Endodermal cell (in vitro differentiated cells): ENCODE measurements around the gene CXXC5. TPM values are rescaled to one million over a fixed set of nuclear protein-coding genes. Genes with fewer than 3 reads are reported as not detected.
A peak's percentile ranks its signal among the peaks of the same experiment; 100 is the strongest.
"Not testable (repeated sequence)": the region's sequence is repeated elsewhere in the genome, so short reads cannot be mapped to it uniquely, and the experiment has no call there.

Experiments used
- DNase-seq: peaks from one replicate; pipeline ENCODE4 v3.0.0-alpha.2; 2017
- H3K27ac ChIP-seq: 2 replicates; pipeline ENCODE4 v1.5.1; 2013; ENCODE audit warnings: mild to moderate bottlenecking, low read depth, low read length, moderate library complexity
- H3K27me3 ChIP-seq: 2 replicates; pipeline ENCODE4 v1.6.1; 2013; ENCODE audit warnings: mild to moderate bottlenecking, low read length, moderate library complexity; ENCODE audit not compliant: insufficient read depth, control insufficient read depth, poor library complexity, severe bottlenecking
- H3K36me3 ChIP-seq: 2 replicates; pipeline ENCODE4 v1.7.0; 2013; ENCODE audit warnings: mild to moderate bottlenecking, low read length, moderate library complexity; ENCODE audit not compliant: control insufficient read depth, insufficient read depth
- H3K4me1 ChIP-seq: one replicate; pipeline ENCODE4 v1.7.0; 2013; ENCODE audit warnings: low read length; ENCODE audit not compliant: control insufficient read depth, insufficient read depth
- H3K4me3 ChIP-seq: 2 replicates; pipeline ENCODE4 v1.5.1; 2013; ENCODE audit warnings: mild to moderate bottlenecking, low read length, moderate library complexity
- H3K9ac ChIP-seq: 2 replicates; pipeline ENCODE4 v1.6.1; 2013; ENCODE audit warnings: mild to moderate bottlenecking, low read length, moderate library complexity; ENCODE audit not compliant: poor library complexity, severe bottlenecking; ENCODE audit errors: extremely low read depth
- H3K9me3 ChIP-seq: 2 replicates; pipeline ENCODE4 v1.6.1; 2013; ENCODE audit warnings: mild to moderate bottlenecking, low read length, moderate library complexity; ENCODE audit not compliant: control insufficient read depth
- H3K27ac Mint-ChIP-seq: 2 replicates; pipeline ENCODE4 v1.8.0; 2020; ENCODE audit warnings: mixed read lengths
- H3K27me3 Mint-ChIP-seq: 2 replicates; pipeline ENCODE4 v1.8.0; 2021; ENCODE audit warnings: mild to moderate bottlenecking, mixed read lengths; ENCODE audit not compliant: insufficient read depth
- H3K36me3 Mint-ChIP-seq: 2 replicates; pipeline ENCODE4 v1.8.0; 2020; ENCODE audit warnings: low read depth, mixed read lengths
- H3K4me1 Mint-ChIP-seq: 2 replicates; pipeline ENCODE4 v1.8.0; 2020; ENCODE audit warnings: mixed read lengths
- H3K4me3 Mint-ChIP-seq: 2 replicates; pipeline ENCODE4 v1.8.0; 2020; ENCODE audit warnings: mild to moderate bottlenecking, moderate library complexity, mixed read lengths
- H3K9me3 Mint-ChIP-seq: 2 replicates; pipeline ENCODE4 v1.8.0; 2020; ENCODE audit warnings: mild to moderate bottlenecking, mixed read lengths
- CTCF ChIP-seq: fragments of 200-600 bp; sonication (generic); conservative IDR thresholded peaks from 2 replicates; pipeline ENCODE4 v1.5.0; 2021; ENCODE audit warnings: antibody characterized with exemption, mild to moderate bottlenecking
- WGBS, 2 experiments: methylation state at CpG; one replicate each; pipeline versions ENCODE4 v1.1.5 to v1.1.7; 2013; ENCODE audit warnings: missing lambda C conversion rate in 2 of 2, mixed read lengths in 1 of 2; ENCODE audit not compliant: insufficient coverage in 1 of 2, insufficient read length in 1 of 2; 5-methylcytosine and 5-hydroxymethylcytosine counted together
- long read RNA-seq, 4 experiments: library from polyadenylated mRNA in 2 of 4; library from RNA in 1 of 4; library from capped mRNA in 1 of 4; stranded (forward) in 3 of 4; unstranded in 1 of 4; transcript quantifications; one replicate each; pipeline ENCODE4 v2.0.0, GENCODE V29; 2020 to 2021; ENCODE audit warnings: inconsistent platforms in 1 of 4
- polyA plus RNA-seq, 2 experiments: library from polyadenylated mRNA; stranded (reverse); fragments of 50-300 nt; gene quantifications; one replicate each; pipeline ENCODE4 v1.2.3, GENCODE V29; 2013
- total RNA-seq, 2 donors: library from RNA; stranded (reverse); fragmentation: NEBNext Ultra II Directional in 1 of 2; extraction: Animal tissue kit (Norgen Biotek cat#: 25700) in 1 of 2; gene quantifications; 2 replicates in 1 of 2; 3 replicates in 1 of 2; pipeline ENCODE4 v1.2.1, GENCODE V29; 2021

Gene CXXC5
- 10 to 100 TPM; 50.5 to 67.9 TPM for total RNA-seq
- polyA plus RNA-seq (2013, experiment 1 of 2): 107 TPM
- 113 TPM for polyA plus RNA-seq (2013, experiment 2 of 2)
- long read RNA-seq, experiment 1, transcript CXXC5-201 (3 exons, 2,658 nt): major isoform, 15 of 39 reads
- long read RNA-seq, experiment 1, partial matches to known transcripts: 13 of 39 reads
- long read RNA-seq, experiment 1, other reads (novel, unspliced or antisense): 8 of 39 reads
- long read RNA-seq, experiment 2, transcript CXXC5-201 (3 exons, 2,658 nt): major isoform, 94 of 149 reads
- long read RNA-seq, experiment 2, transcript CXXC5-211 (3 exons, 1,892 nt): minor isoform, 32 of 149 reads
- long read RNA-seq, experiment 2, partial matches to known transcripts: 11 of 149 reads
- long read RNA-seq, experiment 2, other reads (novel, unspliced or antisense): 9 of 149 reads
- long read RNA-seq, experiment 3, transcript CXXC5-211 (3 exons, 1,892 nt): major isoform, 108 of 182 reads
- long read RNA-seq, experiment 3, transcript CXXC5-201 (3 exons, 2,658 nt): minor isoform, 47 of 182 reads
- long read RNA-seq, experiment 3, partial matches to known transcripts: 6 of 182 reads
- long read RNA-seq, experiment 3, other reads (novel, unspliced or antisense): 21 of 182 reads
- long read RNA-seq, experiment 4, transcript CXXC5-211 (3 exons, 1,892 nt): major isoform, 7 of 21 reads
- long read RNA-seq, experiment 4, partial matches to known transcripts: 11 of 21 reads
- long read RNA-seq, experiment 4, other reads (novel, unspliced or antisense): 2 of 21 reads

- 0 to 7% methylated on average over 3 to 101 of the region's 106 CpGs for WGBS, 2 experiments
Observed at GRCh38 chr5:139648205-139649081, at the start of gene CXXC5. Gene CXXC5, plus strand, starts transcription at chr5:139648349. Its CDS starts 32,175 bp downstream, at chr5:139680524.

DNA sequence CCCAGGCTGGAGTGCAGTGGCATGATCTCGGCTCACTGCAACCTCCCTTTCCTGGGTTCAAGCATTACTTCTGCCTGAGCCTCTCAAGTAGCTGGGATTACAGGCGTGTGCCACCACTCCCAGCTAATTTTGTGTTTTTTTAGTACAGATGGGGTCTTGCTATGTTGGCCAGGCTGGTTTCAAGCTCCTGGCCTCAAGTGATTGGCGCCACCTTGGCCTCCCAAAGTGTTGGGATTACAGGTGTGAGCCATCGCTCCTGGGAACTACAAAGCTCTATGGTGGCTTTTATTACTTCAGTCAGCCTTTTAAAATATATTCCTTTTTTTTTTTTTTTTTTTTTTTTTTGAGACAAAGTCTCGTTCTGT lies 49.6 kb upstream of the CXXC5 start:
- 96 to 100% methylated on average over 1 to 5 of the region's 5 CpGs for WGBS, 2 experiments

More at GRCh38 chr5:139648205-139649081, at the start of gene CXXC5:
- peaks cover 38% of the 10 kb centered on the region for H3K4me1 Mint-ChIP-seq
- no peaks in the 10 kb centered on the region for H3K9me3 ChIP-seq
- peak within 1 kb of the TSS; percentile 84 for H3K27ac ChIP-seq
- TF ChIP-seq CTCF: peak; percentile 14
- no peaks in the 10 kb centered on the region for H3K36me3 ChIP-seq
- H3K4me3 ChIP-seq: peak within 1 kb of the TSS; percentile 90
- H3K4me3 Mint-ChIP-seq: peak within 1 kb of the TSS; percentile 98
- peaks cover 28% of the 10 kb centered on the region for H3K27me3 Mint-ChIP-seq
- H3K9ac ChIP-seq: peak within 1 kb of the TSS; percentile 62
- H3K4me1 ChIP-seq: peaks cover 17% of the 10 kb centered on the region
- peak within 1 kb of the TSS; percentile 66 for H3K27ac Mint-ChIP-seq
- peaks cover 15% of the 10 kb centered on the region for H3K27me3 ChIP-seq
- peak; percentile 94 for DNase-seq
- no peaks in the 10 kb centered on the region for H3K36me3 Mint-ChIP-seq
- H3K9me3 Mint-ChIP-seq: no peaks in the 10 kb centered on the region

DNA sequence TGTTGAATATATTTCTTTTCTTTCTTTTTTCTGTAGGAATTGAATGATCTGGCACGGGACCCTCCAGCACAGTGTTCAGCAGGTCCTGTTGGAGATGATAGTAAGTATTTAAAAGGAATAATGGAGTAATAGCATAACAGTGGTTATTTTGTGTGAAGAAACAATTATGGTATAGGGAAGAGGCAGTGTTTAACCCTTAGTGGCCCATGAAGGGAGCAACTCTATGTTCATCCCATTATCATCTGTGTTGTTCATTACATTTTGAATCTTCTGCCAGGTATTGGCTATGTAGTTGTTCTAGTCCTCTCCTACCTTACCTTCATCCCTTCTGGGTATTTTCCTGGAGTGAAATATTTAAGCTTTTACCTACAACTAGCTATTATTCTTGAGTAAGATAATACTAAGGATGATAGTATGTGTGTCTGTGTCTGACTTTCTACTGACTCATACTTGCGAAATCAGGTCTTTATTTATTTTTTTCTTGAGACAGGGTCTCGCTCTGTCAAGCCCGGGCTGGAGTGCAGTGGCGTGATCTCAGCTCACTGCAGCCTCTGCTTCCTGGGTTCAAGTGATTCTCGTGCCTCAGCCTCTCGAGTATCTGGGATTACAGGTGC lies 47.7 kb upstream of the CXXC5 start:
- Mint-ChIP-seq H3K27ac (no peak overlapping the region), H3K4me1 (no peaks in the 10 kb centered on the region), H3K9me3 (no peaks in the 10 kb centered on the region), H3K4me3 (no peak overlapping the region), H3K27me3 (no peaks in the 10 kb centered on the region), H3K36me3 (peaks cover 42% of the 10 kb centered on the region)
- no peak overlapping the region for H3K9ac ChIP-seq
- H3K36me3 ChIP-seq: peaks cover 41% of the 10 kb centered on the region
- no peaks in the 10 kb centered on the region for H3K9me3 ChIP-seq
- H3K27me3 ChIP-seq: no peaks in the 10 kb centered on the region
- no peaks in the 10 kb centered on the region for H3K4me1 ChIP-seq
- no peak overlapping the region for H3K27ac ChIP-seq
- no peak for DNase-seq
- 96 to 97% methylated on average over 6 to 7 of the region's 7 CpGs for WGBS, 2 experiments
- no peak for TF ChIP-seq CTCF
- H3K4me3 ChIP-seq: no peak overlapping the region

More for the DNA sequence above, 49.6 kb upstream of the CXXC5 start:
- H3K27me3 ChIP-seq, H3K9me3 Mint-ChIP-seq, H3K27me3 Mint-ChIP-seq, H3K4me1 ChIP-seq, H3K9ac ChIP-seq, H3K4me3 Mint-ChIP-seq, H3K27ac Mint-ChIP-seq, H3K27ac ChIP-seq, H3K9me3 ChIP-seq, H3K4me1 Mint-ChIP-seq, DNase-seq, H3K4me3 ChIP-seq: not testable (repeated sequence)
- peaks cover 42% of the 10 kb centered on the region for H3K36me3 Mint-ChIP-seq
- H3K36me3 ChIP-seq: peaks cover 46% of the 10 kb centered on the region
